8988T (cell line): Measurements from ENCODE around the gene GPR78.

Source experiments
- DNase-seq: peaks from one replicate; pipeline ENCODE4 v3.0.0; 2011

GPR78 gene

DNA sequence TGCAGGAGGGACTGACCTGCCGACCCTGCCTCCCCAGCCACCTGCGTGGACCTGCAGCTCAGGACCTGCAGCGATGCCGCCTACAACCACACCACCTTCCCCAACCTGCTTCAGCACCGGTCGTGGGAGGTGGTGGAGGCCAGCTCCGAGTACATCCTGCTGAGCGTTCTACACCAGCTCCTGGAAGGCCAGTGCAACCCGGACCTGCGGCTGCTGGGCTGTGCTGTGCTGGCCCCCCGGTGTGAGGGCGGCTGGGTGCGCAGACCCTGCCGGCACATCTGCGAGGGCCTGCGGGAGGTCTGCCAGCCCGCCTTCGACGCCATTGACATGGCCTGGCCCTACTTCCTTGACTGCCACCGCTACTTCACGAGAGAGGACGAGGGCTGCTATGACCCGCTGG is 20.9 kb downstream of the GPR78 start:
- DNase-seq: no peak

DNA sequence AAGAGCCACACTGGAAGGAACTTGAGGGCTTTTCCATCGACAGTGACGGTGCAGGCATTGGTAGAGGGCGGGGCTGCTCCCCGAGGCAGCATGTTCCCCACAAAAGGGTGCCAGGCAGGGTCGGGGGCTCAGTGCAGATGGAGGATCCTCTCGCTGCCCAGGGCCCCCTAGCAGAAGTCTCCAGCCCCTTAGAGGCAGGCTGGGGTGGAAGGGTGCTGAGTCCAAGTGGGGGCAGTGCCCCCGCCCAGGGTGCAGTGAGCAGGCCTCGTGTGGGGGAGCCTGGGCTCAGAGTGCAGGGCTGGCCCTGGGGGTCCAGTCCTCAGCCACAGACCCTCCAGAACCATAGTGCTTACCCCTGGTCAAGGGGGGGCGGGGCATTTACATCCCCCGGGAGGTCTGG is 21.4 kb downstream of the GPR78 start:
- DNase-seq: no peak

DNA sequence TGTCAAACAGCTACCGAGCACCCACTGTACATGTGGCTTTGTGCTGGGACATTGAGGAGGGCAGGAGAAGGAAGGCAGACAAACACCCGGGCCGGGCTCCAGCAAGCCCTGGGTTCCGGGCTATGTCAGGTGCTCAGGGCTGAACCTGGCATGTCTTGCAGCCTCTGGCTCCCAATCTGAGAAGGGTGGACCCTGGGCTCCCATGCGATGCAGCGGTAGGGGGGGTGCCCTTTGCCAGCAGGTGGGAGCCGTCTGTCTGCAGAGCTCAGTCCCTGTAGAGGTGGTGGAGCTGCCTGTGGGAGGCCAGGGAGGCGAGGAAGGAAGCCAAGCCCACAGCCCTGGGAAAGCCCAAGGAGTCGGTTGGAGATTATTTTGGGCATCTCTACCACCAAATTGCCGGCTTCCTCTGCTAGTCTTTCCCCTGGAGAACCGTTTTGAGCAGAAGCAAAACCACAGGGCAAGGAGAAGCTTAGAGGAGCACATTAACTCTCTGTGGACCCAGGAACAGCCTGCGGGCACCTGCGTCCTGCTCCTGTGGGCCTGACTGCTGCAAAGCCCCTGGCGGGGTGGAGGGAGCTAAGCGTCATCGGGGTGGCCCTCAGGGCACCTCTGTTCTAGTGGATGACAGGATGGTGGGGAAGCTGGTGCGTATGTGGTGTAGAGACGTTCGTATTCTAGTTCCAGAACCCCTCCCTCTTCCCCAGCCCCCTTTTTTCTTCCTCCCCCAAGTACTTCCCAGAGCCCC is 22.7 kb downstream of the GPR78 start:
- no peak for DNase-seq

DNA sequence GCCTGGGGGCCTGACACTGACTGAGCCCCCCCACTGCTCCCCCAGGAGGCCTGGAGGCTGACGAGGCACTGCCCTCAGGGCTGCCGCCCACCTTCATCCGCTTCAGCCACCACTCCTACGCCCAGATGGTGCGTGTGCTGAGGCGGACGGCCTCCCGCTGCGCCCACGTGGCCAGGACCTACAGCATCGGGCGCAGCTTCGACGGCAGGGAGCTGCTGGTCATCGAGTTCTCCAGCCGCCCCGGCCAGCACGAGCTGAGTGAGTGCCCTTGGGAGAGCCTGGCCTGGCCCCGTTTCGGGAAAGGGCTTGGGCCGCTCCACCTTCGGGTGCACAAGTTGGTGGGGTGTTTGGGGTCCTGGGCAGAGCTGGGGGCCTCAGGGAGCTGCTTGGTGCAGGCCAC is 23.7 kb downstream of the GPR78 start:
- no peak for DNase-seq

DNA sequence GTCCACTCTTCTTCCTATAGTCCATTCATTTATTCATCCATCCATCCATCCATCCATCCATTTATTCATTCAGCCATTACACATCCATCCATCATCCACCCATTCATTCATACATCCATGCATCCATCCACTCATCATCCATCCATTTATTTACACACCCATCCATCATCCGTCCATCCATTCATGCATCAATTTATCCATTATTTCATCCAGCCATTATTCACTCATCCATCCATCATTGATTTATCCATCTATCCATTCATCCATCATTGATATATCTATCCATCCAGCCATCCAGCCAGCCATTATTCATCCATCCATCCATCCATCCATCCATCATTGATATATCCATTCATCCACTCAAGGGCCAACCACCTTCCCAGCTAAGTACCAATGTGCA is 25.1 kb downstream of the GPR78 start:
- no peak for DNase-seq

DNA sequence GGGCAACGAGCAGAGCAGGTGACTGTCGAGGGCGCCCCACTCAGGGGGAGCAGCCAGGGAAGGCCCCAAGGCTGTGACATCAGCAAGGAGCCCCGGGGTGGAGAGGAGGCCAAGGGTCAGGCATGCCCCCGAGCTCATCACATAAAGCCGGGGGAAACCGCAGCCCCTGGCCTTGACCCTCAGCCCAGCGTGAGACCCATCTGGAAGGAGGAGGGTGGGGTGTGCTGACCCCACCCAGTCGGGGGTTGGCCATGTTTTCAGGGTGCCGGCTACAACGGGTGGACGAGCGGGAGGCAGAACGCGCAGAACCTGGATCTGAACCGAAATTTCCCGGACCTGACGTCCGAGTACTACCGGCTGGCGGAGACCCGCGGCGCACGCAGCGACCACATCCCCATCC is 26.3 kb downstream of the GPR78 start:
- no peak for DNase-seq

DNA sequence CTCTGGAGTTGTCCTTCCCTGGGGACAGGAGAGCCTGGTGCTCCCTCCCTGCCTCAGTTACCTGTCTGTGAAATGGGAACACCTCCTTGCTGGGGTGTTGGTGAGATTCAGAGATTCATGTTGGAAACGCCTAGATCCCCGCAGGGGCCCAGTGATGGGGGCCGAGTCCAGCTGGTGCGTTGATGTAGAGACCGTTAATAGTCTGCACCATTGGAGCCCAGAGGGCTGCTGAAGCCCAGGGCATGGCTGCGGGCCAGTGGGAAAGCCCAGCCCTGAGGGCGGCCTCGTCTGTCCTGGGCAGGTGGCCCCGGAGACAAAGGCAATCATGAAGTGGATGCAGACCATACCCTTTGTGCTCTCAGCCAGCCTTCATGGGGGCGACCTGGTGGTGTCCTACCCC is 26.8 kb downstream of the GPR78 start:
- DNase-seq: no peak

DNA sequence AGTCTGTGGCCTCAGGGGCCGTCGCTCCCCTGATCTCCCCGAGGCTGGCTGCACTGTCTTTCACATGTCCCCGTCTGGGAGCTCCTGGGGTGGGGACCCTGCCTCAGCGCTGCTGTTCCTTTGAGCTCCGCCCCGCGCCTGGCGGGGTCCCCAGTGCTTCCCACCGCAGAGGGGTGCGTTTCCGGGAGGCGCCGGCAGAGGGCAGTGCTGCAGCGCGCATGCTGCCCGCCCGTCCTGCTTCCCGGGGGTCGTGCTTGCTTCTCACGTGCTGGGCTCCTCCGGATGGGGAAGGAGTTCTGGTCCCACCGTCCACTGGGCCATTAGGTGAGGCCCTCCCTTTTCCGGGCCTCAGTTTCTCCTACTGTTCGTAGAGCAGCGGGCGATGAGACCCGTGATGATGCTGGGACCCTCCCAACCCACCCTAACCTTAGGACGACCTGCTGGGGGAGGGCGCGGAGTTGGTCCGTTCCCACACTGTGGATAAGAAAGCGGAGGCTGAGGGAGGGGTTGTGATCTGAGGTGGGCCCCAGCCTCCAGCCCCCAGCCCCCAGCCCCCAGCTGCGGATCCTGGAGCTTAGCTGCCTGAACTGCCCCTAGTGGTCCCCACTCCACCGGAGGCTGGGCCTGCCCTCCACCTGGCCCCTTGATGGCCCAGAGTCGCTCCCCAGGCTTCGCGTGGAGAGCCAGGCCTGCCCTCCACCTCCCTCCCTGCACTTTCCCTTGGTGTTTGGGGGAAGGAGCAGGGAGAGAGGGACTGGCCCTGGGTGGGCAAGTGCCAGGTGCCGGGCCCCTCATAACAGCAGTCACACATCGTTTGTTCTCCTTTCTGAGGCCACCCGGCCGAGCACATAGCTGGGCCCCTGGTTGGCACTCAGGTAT is 27.6 kb downstream of the GPR78 start:
- DNase-seq: peak; percentile 92

DNA sequence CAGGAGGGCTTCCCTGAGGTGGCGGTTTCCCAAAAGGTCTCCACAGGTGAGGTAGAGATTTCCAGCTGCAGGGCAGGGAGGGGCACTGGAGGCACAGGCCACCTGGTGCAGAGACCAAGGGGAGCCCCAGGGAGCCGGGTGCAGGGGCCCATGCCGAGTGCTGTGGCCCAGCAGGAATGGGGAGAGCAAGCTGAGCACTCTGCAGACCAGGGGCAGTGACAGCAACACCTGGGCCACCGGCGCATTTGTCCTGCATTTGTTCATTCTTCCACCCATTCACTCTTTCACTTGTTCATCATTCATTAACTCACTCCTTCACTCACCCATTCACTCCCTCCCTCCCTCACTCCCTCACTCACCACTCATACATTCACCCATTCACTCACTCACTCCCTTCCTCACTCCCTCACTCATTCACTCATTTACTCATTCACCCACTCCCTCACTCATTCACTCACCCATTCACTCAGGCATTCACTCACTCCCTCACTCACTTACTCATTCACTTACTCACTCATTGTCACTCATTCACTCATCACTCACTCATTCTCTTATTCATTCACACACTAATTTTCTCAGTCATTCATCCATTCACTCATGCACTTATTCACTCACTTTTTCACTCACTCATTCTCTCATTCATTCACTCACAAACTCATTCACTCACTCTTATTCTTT is 28.7 kb downstream of the GPR78 start:
- DNase-seq: no peak

DNA sequence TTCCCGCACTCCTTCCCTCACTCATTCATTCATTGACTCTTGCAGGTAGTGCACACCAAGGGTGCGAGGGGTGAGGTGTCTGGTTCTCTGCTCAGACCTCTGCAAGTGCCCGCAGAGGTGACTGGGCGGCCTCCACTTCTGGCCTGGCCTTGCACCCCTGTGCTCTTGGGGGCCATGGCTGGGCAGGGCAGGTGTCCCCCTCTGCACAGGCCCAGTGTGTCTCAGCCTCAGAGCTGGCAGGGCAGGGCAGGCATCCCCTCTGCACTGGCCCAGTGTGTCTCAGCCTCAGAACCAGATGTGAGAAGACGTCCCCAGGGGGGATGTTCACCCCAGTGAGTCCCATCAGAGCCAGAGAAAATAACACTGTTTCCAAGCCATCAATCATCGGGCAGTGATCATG is 29.2 kb downstream of the GPR78 start:
- no peak for DNase-seq

DNA sequence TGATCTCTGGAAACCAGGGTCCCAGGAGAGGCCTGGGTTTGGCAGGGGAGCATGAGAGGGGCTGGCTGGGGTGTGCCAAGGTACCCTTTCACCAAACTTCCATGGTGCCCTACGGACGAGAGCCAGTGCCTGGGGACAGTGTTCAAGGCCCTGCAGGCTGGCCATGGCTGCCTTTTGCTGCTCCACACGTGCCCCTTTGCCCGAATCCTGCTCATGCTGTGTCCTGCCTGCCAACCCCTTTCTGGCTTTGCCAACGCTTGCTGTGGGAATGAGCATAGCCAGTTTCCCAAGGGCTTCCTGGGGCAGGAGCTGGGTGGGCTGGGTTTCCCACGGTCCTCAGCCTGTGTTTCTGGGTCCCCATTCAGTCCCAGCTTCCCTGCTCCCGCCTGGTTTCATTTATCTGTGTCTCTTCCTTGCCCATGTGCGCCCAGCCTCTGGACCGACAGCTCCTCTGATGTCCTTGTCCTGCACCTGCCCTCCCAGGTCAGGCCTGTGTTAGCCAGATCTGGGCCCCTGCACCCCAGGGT is 29.7 kb downstream of the GPR78 start:
- DNase-seq: no peak

DNA sequence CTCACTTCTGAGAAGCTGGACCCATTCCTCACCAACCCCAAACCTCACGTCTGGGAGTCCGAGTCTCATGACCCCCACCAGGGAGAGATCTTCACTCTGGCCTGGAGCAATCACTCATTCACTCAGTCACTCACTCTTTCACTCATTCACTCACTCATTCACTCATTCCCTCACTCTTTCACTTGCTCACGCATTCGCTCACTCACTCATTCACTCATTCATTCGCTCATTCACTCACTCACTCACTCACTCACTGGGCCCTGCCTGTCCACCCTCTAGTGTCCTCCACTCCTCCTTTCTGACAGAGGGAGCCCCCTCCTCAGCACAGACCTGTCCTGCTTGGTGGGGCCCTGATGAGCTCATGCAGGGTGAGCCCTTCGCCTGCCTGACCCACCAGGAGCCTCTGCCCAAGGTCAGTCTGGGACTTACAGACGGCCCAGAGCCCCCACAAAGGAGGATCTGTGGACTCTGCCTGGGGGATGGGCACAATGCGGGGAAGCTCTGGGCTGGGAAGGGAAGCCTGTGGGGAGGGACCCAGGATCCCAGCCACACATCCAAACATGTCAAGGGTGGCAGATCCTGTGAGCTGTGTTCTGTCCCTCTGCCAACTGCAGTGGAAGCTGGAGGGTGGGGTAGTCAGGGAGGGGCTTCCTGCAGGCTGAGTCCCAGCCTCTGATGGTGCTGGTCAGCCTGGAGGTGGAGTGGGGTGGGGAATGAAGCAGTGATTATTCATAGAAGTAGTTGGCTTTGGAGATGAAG is 30.8 kb downstream of the GPR78 start:
- no peak for DNase-seq

DNA sequence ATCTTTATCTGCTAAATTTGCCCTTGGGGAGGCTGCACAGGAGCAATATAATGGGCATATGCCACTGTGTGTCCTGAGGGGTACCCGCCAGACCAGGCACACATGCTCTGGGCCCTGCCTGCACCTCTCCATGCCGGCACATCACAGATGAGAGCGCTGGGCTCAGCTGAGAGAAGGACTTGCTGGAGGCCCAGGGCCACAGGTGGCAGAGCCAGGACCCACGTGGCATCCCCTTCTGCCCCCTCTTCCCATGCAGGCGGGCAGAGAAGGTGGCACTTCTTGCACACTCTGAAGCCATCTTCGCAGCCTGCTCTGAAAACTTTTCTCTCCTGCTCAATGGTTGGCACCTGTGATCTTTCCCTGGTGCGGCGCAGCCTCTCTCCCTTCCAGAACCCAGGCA is 32.5 kb downstream of the GPR78 start:
- no peak for DNase-seq

DNA sequence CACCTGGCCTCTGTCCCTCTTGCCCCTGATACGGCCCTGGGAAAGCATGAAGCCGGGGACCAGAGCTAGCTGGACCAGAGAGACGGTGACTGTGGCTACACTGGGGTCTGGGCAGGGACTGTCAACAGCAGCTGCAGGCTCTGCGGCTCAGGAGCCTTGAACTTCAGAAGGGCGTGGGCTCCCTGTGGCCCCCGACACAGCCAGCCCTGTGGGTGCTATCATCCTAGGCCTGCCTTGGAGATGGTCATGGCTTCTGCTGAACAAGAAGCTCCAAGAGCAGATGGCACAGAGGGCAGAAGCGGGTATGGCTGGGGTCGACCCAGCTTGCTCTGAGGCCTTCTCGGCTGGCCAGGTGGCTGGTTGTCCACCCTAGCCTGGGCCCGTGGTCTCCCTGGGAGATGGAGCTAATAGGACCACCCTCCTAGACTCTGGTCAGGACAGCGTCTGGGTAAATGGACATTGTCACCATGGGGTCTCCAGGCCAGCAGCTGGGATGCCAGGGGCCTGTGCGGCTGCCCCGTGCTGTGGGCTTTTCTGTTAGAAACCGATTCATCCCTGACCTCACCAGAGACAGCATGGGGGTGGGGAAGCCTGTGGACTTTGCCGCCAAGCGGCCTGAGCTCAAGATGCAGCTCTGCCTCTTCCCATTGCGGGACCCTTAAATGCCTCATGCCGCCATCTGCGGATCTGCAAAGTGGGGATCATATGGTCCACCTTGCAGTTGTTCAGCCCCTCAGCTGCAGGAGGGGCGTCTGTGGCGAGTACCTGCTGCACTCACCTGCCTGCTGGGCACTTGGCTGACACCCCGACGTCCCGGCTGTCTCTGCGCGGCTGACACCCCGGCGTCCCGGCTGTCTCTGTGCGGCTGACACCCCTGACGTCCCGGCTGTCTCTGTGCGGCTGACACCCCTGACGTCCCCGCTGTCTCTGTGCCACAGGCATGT is 33.5 kb downstream of the GPR78 start:
- DNase-seq: no peak

DNA sequence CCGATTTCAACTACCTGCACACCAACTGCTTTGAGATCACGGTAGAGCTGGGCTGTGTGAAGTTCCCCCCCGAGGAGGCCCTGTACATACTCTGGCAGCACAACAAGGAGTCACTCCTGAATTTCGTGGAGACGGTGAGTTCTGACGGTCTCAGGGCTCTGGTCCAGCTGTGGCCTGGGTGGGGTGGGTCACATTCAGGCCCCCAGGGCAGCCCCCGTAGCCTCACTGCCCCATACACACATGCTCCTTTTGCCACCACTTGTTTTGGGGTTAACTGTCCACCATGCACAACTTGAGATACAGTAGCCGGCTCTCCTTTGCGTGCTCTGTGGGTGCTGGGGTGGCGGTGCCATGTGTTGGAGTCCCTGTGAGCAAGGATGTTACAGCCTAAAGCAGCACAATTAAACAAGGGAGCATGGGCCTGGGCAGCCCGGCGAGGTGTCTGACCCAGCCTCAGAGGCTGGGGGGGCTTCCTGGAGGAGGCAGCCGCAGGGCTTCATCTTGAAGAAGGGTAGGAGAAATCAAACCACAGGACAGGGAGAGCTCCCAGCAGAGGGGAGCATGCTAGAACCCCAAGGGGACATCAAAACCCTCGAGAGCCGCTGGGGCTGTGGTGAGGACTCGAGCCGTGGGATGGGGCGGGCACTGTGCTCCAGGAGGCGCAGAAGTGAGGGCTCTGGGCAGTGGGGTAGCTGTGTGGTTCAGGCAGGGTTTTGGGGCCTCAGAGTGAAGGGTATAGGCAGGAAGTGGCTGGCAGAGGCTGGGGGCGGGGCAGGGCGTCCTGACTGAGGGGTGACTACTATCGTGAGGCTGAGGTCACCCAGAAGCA is 34.4 kb downstream of the GPR78 start:
- DNase-seq: no peak

DNA sequence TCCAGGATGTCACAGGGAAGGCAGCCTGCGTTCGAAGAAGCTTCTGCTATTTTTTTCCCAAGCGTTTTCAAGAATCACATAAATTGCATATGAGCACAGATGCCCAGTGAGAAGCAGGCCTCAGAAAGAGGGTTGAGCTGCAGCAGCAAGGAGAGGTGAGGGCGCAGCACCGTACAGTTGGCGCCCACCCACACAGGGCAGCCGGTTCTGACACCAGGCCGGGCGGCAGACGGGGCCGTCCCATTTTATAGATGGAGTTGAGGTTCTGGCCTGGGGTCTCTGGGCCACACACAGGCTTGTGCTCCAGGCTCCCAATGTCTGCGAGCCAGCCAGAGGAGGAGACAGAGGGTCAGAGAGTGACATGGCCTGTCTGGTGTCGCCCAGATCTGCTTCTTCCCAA is 35.2 kb downstream of the GPR78 start:
- DNase-seq: no peak

DNA sequence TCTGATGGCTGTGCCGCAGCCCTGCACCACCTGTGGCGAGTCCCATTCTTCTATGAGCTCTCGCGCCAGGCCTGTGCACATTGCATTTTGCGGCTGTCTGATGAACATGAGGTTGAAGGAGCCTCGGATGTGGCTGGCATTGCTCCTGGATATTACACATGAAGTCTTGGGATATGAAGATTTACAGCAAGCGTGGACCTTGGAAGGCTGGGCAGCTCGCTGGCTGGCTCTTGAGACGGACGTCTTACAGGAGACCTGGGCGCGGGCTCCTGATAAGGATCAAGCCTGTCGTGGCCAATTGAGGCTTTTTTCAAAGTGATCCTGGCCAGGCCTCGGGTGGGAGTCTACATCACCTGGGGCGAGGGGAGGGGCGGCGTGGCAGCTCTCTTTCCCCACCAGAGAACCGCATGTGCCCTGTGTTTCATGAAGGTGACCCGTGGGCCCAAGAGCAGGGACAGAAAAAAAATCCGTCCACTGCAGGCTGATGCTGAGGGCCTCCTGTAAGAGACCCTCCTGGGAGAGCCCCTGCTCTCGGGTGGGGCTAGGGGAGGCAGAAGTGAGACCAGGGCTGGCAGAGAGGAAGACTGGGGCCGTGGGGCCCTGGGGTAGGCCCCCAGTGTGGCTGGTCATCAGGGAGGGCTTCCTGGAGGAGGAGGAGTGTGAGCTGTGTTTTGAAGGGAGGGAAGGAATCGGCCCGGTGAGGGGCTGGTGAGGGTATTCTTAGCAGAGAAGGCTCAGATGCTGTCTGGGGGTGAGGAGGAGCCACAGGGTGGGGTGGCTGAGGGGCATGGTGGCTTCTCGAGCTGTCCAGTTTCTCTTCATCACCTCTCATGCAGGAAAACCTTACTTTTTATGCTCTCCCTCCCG is 36.0 kb downstream of the GPR78 start:
- DNase-seq: no peak

DNA sequence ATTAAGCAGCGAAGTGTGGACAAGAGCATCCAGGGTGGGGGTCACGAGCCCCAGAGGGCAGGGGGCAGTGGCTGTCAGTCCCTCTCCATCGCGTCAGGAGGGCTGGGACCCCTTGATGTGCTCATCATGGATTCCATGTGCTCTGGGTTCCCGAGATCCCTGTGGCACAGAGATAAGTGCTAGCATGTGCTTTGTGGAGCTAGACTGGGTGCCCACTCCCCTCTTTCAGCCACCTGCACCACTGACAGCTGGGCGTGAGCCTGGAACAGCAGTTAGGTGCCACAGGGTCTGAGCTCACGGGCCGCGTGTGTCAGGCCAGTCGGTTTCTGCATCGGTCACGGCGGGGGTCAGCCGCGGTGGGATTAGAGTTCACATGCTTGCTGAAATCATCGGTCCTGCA is 36.6 kb downstream of the GPR78 start:
- no peak for DNase-seq

DNA sequence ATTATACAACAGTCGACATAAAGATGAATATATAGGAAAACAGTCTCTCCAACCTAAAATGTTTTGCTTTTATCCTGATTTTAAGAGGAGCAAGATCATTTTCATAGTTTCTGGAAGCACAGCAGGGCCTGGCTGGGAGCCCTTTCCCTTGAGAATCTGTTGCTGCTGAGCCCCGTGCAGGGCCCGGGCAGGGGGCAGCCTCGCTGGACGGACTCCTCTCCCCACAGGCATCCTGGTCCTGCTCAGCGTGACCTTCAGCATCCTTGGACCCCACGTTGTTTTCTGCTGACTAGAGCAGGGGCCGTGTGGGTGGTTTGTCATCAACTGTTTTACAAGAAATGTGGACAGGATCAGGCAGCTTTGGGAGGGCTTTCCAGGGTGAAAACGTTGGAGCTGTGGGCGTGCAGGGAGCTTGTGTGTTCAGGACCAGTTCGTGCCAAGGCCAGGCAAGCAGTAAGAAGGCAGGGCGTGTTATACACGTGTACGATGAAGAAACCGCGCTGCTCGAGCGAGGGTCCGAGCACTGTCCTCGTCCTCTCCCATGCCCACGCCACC is 37.4 kb downstream of the GPR78 start:
- DNase-seq: no peak
